ENCODE measurements around the gene PDCD10.
A peak's percentile ranks its signal among the peaks of the same experiment; 100 is the strongest.

Gene PDCD10

DNA sequence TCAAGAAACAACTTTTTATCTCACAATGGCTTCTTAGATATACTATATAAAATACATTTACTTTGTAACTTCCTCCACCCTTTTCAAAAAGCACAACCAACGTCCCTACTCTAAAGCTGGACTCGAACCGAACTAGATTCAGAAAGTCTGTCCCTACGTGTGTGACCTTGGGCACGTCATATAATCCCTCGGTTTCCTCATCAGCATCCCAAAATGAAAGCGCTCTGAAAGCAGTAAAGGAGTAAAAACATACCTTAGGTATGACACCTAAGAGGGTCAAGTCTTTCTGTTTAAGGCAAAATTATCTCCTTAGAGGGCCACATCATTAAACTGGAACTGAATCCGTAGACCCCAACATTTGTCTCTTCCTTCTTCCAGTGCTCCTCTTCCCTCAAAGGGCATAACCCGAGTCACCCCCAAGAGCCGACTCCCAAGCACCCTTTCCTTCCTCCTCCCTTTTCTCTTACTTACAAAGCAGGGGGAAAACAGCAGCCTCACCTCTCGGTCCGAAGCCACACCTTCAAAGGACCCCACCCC, 663 bp downstream of the PDCD10 start:
- TF ChIP-seq, protein P1, sequence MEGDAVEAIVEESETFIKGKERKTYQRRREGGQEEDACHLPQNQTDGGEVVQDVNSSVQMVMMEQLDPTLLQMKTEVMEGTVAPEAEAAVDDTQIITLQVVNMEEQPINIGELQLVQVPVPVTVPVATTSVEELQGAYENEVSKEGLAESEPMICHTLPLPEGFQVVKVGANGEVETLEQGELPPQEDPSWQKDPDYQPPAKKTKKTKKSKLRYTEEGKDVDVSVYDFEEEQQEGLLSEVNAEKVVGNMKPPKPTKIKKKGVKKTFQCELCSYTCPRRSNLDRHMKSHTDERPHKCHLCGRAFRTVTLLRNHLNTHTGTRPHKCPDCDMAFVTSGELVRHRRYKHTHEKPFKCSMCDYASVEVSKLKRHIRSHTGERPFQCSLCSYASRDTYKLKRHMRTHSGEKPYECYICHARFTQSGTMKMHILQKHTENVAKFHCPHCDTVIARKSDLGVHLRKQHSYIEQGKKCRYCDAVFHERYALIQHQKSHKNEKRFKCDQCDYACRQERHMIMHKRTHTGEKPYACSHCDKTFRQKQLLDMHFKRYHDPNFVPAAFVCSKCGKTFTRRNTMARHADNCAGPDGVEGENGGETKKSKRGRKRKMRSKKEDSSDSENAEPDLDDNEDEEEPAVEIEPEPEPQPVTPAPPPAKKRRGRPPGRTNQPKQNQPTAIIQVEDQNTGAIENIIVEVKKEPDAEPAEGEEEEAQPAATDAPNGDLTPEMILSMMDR (IDR thresholded peaks at IDR 0.05; ENCODE audit: insufficient read depth, low read length, poor library complexity, severe bottlenecking) = no peak
- Histone ChIP-seq H3K4me3 (replicated peaks; ENCODE audit: low read depth, low read length) (peak overlapping the region; percentile 74), H3K27me3 (replicated peaks; ENCODE audit: control insufficient read depth, insufficient read depth, low read length) (no peaks in the 10 kb centered on the region), H3K36me3 (ENCODE audit: control insufficient read depth, insufficient read depth, low read length) (no peaks in the 10 kb centered on the region)
- no peak for DNase-seq (ENCODE audit: extremely low read depth, insufficient read length)

DNA sequence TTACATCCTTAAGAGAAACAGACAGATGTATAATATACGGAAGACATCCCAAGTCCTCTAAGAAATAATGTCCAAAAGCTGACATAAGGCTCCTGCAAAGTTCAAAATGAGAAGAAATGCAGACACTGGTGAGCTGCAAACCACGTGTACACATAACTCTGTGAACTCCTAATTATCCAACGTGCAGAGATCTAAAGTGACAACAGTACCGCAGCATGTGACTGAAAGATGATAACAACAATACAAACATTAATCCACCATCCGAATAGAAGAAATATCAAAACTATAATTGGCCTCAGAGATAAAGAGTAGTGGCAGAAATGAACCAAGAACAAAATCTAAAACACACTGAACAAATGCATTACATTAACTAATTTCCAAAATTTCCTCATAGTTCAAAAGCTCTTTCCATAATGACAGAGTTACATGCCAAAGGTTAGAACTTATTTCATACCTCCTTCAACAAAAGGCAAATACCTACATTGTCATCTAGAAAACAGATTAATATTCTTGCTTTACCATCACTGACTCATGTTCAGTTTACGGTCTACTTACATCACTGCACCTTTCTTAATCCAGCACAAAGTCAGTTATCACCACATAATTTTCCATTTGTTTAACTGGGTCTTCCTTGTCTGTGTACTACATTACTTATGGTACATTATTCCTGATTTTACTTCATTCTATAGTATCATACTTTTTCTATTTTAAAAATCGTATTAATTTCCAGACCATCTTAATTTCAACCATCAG, 2.2 kb downstream of the PDCD10 start:
- no peak for DNase-seq (ENCODE audit: extremely low read depth, insufficient read length)
- no peak overlapping the region; the same call in 1 of the 2 replicates for H3K4me3 ChIP-seq (replicated peaks; ENCODE audit: low read depth, low read length)
- TF ChIP-seq, protein P1 (IDR thresholded peaks at IDR 0.05; ENCODE audit: insufficient read depth, low read length, poor library complexity, severe bottlenecking) = no peak

DNA sequence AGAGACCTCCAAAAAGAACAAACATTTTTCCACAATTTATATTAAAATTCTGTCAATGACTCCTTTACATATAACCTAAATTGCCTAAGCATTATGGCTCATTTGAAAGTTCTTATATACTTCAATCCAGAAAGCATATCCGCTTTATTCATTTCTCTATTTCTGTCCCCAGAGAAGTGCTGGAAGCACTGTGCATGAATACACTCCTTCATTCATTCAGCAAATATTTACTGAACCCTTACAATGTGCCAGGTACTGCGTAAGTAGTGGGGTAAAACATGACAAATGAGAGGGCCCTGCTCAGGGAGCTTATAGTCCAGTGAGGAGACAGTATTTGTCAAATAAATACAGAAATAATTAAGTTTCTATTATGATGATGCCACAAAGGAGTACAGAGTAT, 3.3 kb downstream of the PDCD10 start:
- TF ChIP-seq, protein P1 (IDR thresholded peaks at IDR 0.05; ENCODE audit: insufficient read depth, low read length, poor library complexity, severe bottlenecking) = no peak
- Histone ChIP-seq H3K4me3 (replicated peaks; ENCODE audit: low read depth, low read length) (no peak overlapping the region), H3K27me3 (replicated peaks; ENCODE audit: control insufficient read depth, insufficient read depth, low read length) (no peaks in the 10 kb centered on the region), H3K36me3 (ENCODE audit: control insufficient read depth, insufficient read depth, low read length) (no peaks in the 10 kb centered on the region)
- no peak for DNase-seq (ENCODE audit: extremely low read depth, insufficient read length)

More for the DNA sequence above, 2.2 kb downstream of the PDCD10 start:
- Histone ChIP-seq H3K36me3 (ENCODE audit: control insufficient read depth, insufficient read depth, low read length) (no peaks in the 10 kb centered on the region), H3K27me3 (replicated peaks; ENCODE audit: control insufficient read depth, insufficient read depth, low read length) (no peaks in the 10 kb centered on the region)

DNA sequence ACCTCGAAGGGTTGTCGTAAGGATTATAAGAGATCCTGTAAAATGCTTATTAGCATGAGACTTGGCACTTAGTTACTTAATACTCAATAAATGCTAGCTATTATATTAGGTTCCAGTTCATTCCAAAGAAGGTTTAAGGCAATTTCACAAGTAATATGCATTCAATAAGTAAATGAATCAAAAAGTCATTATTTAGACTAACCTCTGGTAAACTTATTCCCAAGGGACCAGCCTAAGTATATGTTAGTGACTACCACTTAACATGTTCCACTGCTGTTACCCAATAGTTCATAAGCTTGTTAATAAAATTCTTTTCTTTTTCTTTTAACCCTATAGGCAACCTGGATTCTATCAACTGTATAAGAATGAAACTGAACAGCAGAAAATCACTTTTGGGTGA, 5.1 kb downstream of the PDCD10 start:
- Histone ChIP-seq H3K4me3 (replicated peaks; ENCODE audit: low read depth, low read length) (no peak overlapping the region), H3K36me3 (ENCODE audit: control insufficient read depth, insufficient read depth, low read length) (no peaks in the 10 kb centered on the region), H3K27me3 (replicated peaks; ENCODE audit: control insufficient read depth, insufficient read depth, low read length) (no peaks in the 10 kb centered on the region)
- no peak for DNase-seq (ENCODE audit: extremely low read depth, insufficient read length)
- TF ChIP-seq, protein P1 (IDR thresholded peaks at IDR 0.05; ENCODE audit: insufficient read depth, low read length, poor library complexity, severe bottlenecking) = no peak

DNA sequence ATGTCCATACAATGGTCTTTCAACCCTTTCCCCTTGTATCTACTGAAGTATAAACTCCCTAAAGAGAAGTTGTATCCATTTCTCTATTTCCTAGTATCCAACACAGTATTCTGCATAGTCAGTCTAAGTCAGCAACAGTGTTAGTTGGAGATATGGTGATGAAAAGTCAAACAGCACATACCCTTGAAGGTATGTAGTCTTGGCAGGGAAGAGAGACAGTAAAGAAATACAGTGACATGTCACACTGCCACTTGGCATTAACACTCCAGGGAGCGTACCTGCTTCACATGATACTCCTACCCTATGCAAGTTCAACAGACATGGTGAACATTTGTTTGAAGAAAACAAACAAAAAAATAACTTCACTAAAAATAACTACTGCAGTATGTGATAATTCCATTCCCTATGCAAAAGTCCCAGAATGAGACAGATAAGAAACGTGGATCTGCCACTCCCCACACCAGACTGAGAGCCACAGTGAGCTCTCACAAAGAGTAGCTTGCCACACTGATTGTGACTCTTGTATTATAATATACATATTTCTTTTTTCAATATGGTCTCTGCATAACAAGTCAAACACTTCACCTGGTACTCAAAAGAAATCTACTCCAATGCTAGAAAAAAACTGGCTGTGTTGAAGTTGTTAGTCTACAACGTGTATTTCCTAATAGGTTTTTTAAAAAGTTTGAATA, 5.9 kb downstream of the PDCD10 start:
- no peak for DNase-seq (ENCODE audit: extremely low read depth, insufficient read length)
- H3K36me3 ChIP-seq (ENCODE audit: control insufficient read depth, insufficient read depth, low read length) = no peaks in the 10 kb centered on the region
- H3K4me3 ChIP-seq (replicated peaks; ENCODE audit: low read depth, low read length) = no peak overlapping the region
- TF ChIP-seq, protein P1 (IDR thresholded peaks at IDR 0.05; ENCODE audit: insufficient read depth, low read length, poor library complexity, severe bottlenecking) = no peak
- no peaks in the 10 kb centered on the region for H3K27me3 ChIP-seq (replicated peaks; ENCODE audit: control insufficient read depth, insufficient read depth, low read length)

All from GM06990 (cell line).